22Rv1 (cell line): ENCODE measurements around the gene EFS.

Experiments
- H3K27ac ChIP-seq: fragments of 450-650 bp; 2 replicates; pipeline ENCODE4 v1.5.1; 2017
- ZFX ChIP-seq: fragments of 450-650 bp; IDR thresholded peaks from 2 replicates; pipeline ENCODE4 v1.6.1; 2017; ENCODE audit warnings: antibody characterized with exemption, borderline replicate concordance
- TF ChIP-seq, protein P1 (sequence below): fragments of 450-650 bp; IDR thresholded peaks from 2 replicates; pipeline ENCODE4 v1.5.1; 2017; ENCODE audit warnings: mild to moderate bottlenecking

The EFS gene

DNA sequence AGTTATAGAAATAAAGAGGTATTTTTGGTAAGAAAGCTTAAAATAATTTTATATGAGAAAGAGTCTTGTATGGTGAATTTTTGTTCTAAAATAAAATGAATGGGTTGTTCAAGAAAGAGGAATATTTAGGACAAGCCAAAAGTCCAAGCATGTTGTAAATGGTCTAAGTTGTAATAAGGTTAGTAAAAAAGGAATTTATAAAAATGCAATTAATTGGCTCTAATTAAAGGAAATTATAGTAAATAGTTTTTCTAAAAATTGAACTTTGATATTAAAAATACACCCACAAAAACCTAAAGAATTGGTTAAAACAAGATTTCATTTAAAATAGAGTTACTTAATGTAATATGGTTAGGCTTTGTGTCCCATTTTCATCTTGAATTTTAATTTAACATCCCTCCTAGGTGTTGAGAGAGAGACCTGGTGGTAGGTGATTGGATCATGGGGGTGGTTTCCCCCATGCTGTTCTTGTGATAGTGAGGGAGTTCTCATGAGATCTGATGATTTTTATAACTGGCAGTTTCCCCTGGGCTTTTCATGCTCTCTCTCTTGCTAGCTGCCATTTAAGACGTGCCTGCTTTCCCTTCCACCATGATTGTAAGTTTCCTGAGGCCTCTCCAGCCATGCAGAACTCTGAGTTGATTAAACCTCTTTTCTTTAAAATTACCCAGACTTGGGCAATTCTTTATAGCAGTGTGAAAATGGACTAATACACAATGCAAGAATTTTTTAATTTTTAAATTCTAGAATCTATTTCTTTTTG, 25.3 kb downstream of the EFS start:
- no peak overlapping the region for H3K27ac ChIP-seq
- TF ChIP-seq ZFX: no peak
- TF ChIP-seq, protein P1, sequence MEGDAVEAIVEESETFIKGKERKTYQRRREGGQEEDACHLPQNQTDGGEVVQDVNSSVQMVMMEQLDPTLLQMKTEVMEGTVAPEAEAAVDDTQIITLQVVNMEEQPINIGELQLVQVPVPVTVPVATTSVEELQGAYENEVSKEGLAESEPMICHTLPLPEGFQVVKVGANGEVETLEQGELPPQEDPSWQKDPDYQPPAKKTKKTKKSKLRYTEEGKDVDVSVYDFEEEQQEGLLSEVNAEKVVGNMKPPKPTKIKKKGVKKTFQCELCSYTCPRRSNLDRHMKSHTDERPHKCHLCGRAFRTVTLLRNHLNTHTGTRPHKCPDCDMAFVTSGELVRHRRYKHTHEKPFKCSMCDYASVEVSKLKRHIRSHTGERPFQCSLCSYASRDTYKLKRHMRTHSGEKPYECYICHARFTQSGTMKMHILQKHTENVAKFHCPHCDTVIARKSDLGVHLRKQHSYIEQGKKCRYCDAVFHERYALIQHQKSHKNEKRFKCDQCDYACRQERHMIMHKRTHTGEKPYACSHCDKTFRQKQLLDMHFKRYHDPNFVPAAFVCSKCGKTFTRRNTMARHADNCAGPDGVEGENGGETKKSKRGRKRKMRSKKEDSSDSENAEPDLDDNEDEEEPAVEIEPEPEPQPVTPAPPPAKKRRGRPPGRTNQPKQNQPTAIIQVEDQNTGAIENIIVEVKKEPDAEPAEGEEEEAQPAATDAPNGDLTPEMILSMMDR: no peak

DNA sequence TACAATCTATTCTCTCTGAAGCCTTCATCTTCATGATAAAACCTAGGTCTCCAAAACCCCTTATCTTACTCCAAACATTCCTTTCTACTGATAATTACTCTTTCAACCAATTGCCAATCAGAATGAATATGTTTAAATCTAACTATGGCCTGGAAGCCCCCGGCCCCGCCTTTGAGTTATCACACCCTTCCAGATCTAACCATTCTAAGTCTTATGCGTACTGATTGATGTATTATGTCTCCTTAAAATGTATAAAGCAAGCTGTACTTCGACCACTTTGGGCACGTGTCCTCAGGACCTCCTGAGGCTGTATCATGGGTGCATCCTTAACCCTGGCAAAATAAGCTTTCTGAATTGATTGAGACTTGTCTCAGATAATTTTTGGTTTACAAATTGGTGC, 29.3 kb downstream of the EFS start:
- TF ChIP-seq, protein P1: no peak
- no peak for TF ChIP-seq ZFX
- H3K27ac ChIP-seq: no peak overlapping the region

DNA sequence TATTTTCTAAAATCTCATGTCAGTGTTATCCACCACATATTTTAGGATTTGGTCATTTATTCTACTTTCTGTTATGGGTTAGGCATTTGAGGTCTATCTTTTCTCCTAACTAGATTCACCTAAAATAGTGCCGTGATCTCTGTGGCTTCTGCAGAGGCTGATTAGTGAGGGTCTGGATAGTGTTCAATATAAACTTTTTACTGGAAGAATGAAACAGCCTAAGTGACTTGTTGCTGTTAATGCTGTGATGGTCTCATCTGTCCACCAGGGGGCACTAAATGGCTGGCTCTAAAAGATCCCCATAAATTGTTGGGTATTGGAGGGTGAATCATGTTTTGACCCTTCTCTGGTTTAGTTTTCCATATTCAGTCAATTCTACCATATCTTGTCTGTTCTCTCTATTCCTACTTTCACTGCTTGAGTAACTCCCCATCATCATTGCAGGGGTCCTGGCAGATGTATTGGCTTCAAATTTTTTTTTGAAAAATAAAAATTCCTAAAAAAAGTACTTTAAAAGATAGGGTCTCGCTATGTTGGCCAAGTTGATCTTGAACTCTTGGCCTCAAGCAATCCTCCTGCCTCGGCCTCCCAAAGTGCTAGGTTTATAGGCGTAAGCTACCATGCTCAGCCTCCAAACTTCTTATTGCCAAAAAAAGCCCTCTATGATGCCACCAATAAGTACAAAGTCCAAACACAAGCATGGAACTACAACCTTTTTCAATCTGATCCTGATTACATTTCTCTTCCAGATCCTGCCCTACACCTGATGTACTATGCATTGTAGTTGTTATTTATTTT, 36.8 kb downstream of the EFS start:
- no peak for TF ChIP-seq ZFX
- TF ChIP-seq, protein P1: peak; percentile 90

DNA sequence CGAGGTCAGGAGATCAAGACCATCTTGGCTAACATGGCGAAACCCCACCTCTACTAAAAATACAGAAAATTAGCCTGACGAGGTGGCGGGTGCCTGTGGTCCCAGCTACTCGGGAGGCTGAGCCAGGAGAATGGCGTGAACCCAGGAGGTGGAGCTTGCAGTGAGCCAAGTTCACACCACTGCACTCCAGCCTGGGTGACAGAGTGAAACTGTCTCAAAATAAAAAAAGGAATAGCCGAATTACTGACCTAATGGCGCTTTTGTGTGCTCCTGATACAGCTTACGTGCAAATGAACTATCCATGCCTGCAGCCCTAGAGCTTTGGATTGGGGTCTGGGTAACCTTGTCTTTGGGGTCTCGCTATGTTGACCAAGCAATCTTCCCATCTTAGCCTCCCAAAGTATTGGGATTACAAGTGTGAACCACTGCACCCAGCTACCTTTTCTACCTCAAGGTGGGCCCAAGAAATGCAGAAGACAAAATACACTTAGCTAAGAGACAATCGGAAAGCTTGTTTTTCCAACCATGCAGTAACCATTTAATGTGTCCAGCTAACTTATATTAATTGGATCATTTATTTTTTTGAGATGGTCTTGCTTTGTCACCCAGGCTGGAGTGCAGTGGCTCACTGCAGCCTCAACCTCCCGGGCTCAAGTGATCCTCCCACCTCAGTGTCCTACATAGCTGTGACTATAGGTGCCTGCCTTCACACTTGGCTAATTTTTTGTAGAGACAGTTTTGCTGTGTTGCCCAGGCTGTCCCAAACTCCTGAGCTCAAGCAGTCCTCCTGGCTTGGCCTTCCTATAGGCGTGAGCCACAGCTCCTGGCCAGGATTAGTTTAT, 38.3 kb downstream of the EFS start:
- peak overlapping the region; percentile 13; the same call in 1 of the 2 replicates for H3K27ac ChIP-seq
- TF ChIP-seq ZFX: no peak
- TF ChIP-seq, protein P1: no peak

More for the DNA sequence above, 36.8 kb downstream of the EFS start:
- H3K27ac ChIP-seq: no peak overlapping the region

DNA sequence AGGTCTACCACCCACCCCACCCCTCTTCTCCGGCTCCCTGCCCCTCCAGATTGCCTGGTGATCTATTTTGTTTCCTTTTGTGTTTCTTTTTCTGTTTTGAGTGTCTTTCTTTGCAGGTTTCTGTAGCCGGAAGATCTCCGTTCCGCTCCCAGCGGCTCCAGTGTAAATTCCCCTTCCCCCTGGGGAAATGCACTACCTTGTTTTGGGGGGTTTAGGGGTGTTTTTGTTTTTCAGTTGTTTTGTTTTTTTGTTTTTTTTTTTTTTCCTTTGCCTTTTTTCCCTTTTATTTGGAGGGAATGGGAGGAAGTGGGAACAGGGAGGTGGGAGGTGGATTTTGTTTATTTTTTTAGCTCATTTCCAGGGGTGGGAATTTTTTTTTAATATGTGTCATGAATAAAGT, 39.2 kb downstream of the EFS start:
- H3K27ac ChIP-seq: peak overlapping the region; percentile 13; the same call in 1 of the 2 replicates

DNA sequence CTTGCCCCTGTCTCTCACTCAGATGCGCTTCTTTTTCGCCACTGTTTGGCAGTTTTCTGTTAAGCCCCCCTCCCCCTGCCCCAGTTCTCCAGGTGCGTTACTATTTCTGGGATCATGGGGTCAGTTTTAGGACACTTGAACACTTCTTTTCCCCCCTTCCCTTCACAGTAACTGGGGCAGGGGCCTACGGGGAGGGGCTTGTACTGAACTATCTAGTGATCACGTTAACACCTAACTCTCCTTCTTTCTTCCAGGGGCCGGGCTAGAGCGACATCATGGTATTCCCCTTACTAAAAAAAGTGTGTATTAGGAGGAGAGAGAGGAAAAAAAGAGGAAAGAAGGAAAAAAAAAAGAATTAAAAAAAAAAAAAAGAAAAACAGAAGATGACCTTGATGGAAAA, 40.0 kb downstream of the EFS start:
- TF ChIP-seq ZFX: no peak
- TF ChIP-seq, protein P1: no peak
- 0 out of 2 replicates have a peak overlapping the region, but pooled peaks have one; percentile 96 for H3K27ac ChIP-seq

DNA sequence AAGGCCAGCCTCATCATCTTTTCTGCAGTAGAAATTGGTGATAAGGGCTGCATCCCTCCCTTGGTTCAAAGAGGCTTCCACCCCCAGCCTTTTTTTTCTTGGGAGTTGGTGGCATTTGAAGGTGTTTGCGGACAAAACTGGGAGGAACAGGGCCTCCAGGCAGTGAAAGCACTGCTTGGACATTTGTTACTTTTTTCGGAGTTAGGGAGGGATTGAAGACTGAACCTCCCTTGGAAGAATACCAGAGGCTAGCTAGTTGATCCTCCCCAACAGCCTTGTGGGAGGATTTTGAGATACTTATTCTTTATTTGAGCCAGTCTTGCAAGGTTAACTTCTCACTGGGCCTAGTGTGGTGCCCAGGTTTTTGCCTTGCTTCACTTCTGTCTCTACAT, 40.5 kb downstream of the EFS start:
- peak overlapping the region; percentile 96; the same call in 1 of the 2 replicates for H3K27ac ChIP-seq
- TF ChIP-seq, protein P1: no peak
- no peak for TF ChIP-seq ZFX
